ENCODE measurements around the gene PRDM9.
"Not testable (repeated sequence)": the region's sequence is repeated elsewhere in the genome, so short reads cannot be mapped to it uniquely, and the experiment has no call there.

PRDM9 gene

GRCh38 chr5:23494558-23494957 lies 12.9 kb upstream of the PRDM9 start:
- H3K4me3 ChIP-seq (ENCODE audit: low read depth, low read length) = no peak overlapping the region
- TF ChIP-seq CTCF (IDR thresholded peaks at IDR 0.05; ENCODE audit: insufficient read depth, low read depth, low read length, missing control alignments) = no peak
- DNase-seq (ENCODE audit: low read depth) = no peak

GRCh38 chr5:23496576-23496975 lies 10.8 kb upstream of the PRDM9 start:
- DNase-seq (ENCODE audit: low read depth) = no peak

GRCh38 chr5:23506329-23507236 lies 826 bp upstream of the PRDM9 start:
- no peak for DNase-seq (ENCODE audit: low read depth)
- H3K4me3 ChIP-seq (ENCODE audit: low read depth, low read length) = no peak overlapping the region
- TF ChIP-seq CTCF (IDR thresholded peaks at IDR 0.05; ENCODE audit: insufficient read depth, low read depth, low read length, missing control alignments) = no peak

More at GRCh38 chr5:23496576-23496975, 10.8 kb upstream of the PRDM9 start:
- no peak overlapping the region for H3K4me3 ChIP-seq (ENCODE audit: low read depth, low read length)
- TF ChIP-seq CTCF (IDR thresholded peaks at IDR 0.05; ENCODE audit: insufficient read depth, low read depth, low read length, missing control alignments) = no peak

- H3K4me3 ChIP-seq (ENCODE audit: low read depth, low read length); DNase-seq (ENCODE audit: low read depth): not testable (repeated sequence)
Measured at GRCh38 chr5:23510434-23510833, 3.0 kb downstream of the PRDM9 start.

GRCh38 chr5:23522553-23522952 lies 15.1 kb downstream of the PRDM9 start:
- DNase-seq (ENCODE audit: low read depth) = no peak
- no peak overlapping the region for H3K4me3 ChIP-seq (ENCODE audit: low read depth, low read length)
- TF ChIP-seq CTCF (IDR thresholded peaks at IDR 0.05; ENCODE audit: insufficient read depth, low read depth, low read length, missing control alignments) = no peak

GRCh38 chr5:23523031-23523430 lies 15.6 kb downstream of the PRDM9 start:
- DNase-seq (ENCODE audit: low read depth) = no peak
- TF ChIP-seq CTCF (IDR thresholded peaks at IDR 0.05; ENCODE audit: insufficient read depth, low read depth, low read length, missing control alignments) = no peak
- no peak overlapping the region for H3K4me3 ChIP-seq (ENCODE audit: low read depth, low read length)

GRCh38 chr5:23523998-23524397 lies 16.6 kb downstream of the PRDM9 start:
- DNase-seq (ENCODE audit: low read depth) = no peak
- no peak for TF ChIP-seq CTCF (IDR thresholded peaks at IDR 0.05; ENCODE audit: insufficient read depth, low read depth, low read length, missing control alignments)
- no peak overlapping the region for H3K4me3 ChIP-seq (ENCODE audit: low read depth, low read length)

Measured in GM12865 (cell line).